ENCODE results near the gene DGKQ. TPM values are rescaled to one million over a fixed set of nuclear protein-coding genes. Genes with fewer than 3 reads are reported as not detected.

The DGKQ gene
- 10.9 and 11.5 TPM in 2 replicates for polyA plus RNA-seq (2012; rRNA removed)
- polyA plus RNA-seq (2012; cell fraction: cytosol; rRNA removed) = 3.3 and 6.8 TPM in 2 replicates
- polyA plus RNA-seq (2012; cell fraction: nucleus; rRNA removed) = 50.0 and 64.3 TPM in 2 replicates

- H3K36me3 ChIP-seq (replicated peaks in 1 of 2; ENCODE audit: control insufficient read depth in 1 of 2, insufficient read depth in 2 of 2, low read length in 1 of 2) = no peaks in the 10 kb centered on the region
- peaks cover 18% of the 10 kb centered on the region for H4K20me1 ChIP-seq (ENCODE audit: insufficient read depth)
- no peaks in the 10 kb centered on the region for H3K9me2 ChIP-seq
- H3K27me3 ChIP-seq (ENCODE audit: insufficient read depth) = no peaks in the 10 kb centered on the region
- DNase-seq = peak; percentile 100
- H2AFZ ChIP-seq (ENCODE audit: low read depth) = peak within 1 kb of the TSS; percentile 65; the same call in 1 of the 2 replicates
- peak within 1 kb of the TSS; percentile 80 to 85 for H3K4me3 ChIP-seq (ENCODE audit: low read depth in 2 of 2, low read length in 1 of 2)
- H3K27ac ChIP-seq (ENCODE audit: low read depth in 2 of 2, low read length in 1 of 2) = no peak within 1 kb of the TSS; a peak in 1 of 4 replicates
- peaks cover 7 to 18% of the 10 kb centered on the region in 2 experiments; a peak in 1 of 4 replicates for H3K4me1 ChIP-seq (ENCODE audit: control insufficient read depth in 1 of 2, insufficient read depth in 2 of 2, low read depth in 1 of 2, low read length in 1 of 2)
- H3K9me3 ChIP-seq = no peaks in the 10 kb centered on the region
- CTCF ChIA-PET = no interaction called here
- H3K4me2 ChIP-seq = peak within 1 kb of the TSS; percentile 99
- H3K9ac ChIP-seq = peak within 1 kb of the TSS; percentile 61; the same call in 1 of the 2 replicates
- H3K79me2 ChIP-seq (ENCODE audit: insufficient read depth) = peaks cover 18% of the 10 kb centered on the region; the same call in 1 of the 2 replicates
- POLR2A ChIA-PET = no interaction called here
- H3F3A ChIP-seq (replicated peaks; ENCODE audit: insufficient read depth) = no peaks in the 10 kb centered on the region
- TF ChIP-seq MXI1 (IDR thresholded peaks at IDR 0.05; ENCODE audit: low read depth, low read length) (peak; percentile 72), MAX (IDR thresholded peaks at IDR 0.05; ENCODE audit: low read depth) (peak; percentile 49; the same call in 1 of the 2 replicates), GATA2 (CRISPR knock-in tag; IDR thresholded peaks at IDR 0.05) (no peak), NRF1 (IDR thresholded peaks at IDR 0.05; ENCODE audit: low read depth, low read length) (peak; percentile 76), POLR2AphosphoS5 (IDR thresholded peaks at IDR 0.05; ENCODE audit: low read depth, low read length) (peak; percentile 62), USF2 (IDR thresholded peaks at IDR 0.05; ENCODE audit: borderline replicate concordance, low read depth, low read length) (no peak)
- 74% methylated on average over 6 of the region's 123 CpGs for WGBS (ENCODE audit: low lambda C conversion rate)
Observed at GRCh38 chr4:973431-974397, at the start of gene DGKQ. DGKQ (minus strand) TSS chr4:973569; CDS start chr4:973482, 87 bp downstream.

GRCh38 chr4:1022739-1023066, 49.3 kb upstream of the DGKQ start:
- Histone ChIP-seq H3K4me3 (ENCODE audit: low read depth in 2 of 2, low read length in 1 of 2) (no peak overlapping the region), H3K9me2 (no peaks in the 10 kb centered on the region), H3K9me3 (no peaks in the 10 kb centered on the region), H3K27me3 (ENCODE audit: insufficient read depth) (no peaks in the 10 kb centered on the region), H3K79me2 (ENCODE audit: insufficient read depth) (no peaks in the 10 kb centered on the region), H3K36me3 (replicated peaks in 1 of 2; ENCODE audit: control insufficient read depth in 1 of 2, insufficient read depth in 2 of 2, low read length in 1 of 2) (peaks cover 0 to 4% of the 10 kb centered on the region in 2 experiments), H2AFZ (ENCODE audit: low read depth) (no peak overlapping the region), H3K27ac (ENCODE audit: low read depth in 2 of 2, low read length in 1 of 2) (no peak overlapping the region), H3K4me1 (ENCODE audit: control insufficient read depth in 1 of 2, insufficient read depth in 2 of 2, low read depth in 1 of 2, low read length in 1 of 2) (no peaks in the 10 kb centered on the region; a peak in 1 of 4 replicates), H3K9ac (no peak overlapping the region), H4K20me1 (ENCODE audit: insufficient read depth) (peaks cover 8% of the 10 kb centered on the region; the same call in 1 of the 2 replicates), H3F3A (replicated peaks; ENCODE audit: insufficient read depth) (peaks cover 8% of the 10 kb centered on the region), H3K4me2 (no peak overlapping the region)
- DNase-seq = no peak
- CTCF ChIA-PET = no interaction called here
- POLR2A ChIA-PET = no interaction called here
- WGBS (ENCODE audit: low lambda C conversion rate) = 93% methylated on average over 13 of the region's 19 CpGs
- no peak for TF ChIP-seq POLR2AphosphoS5 (IDR thresholded peaks at IDR 0.05; ENCODE audit: low read depth, low read length)
- no peak for TF ChIP-seq USF1 (IDR thresholded peaks at IDR 0.05; ENCODE audit: borderline replicate concordance, low read depth)
- TF ChIP-seq RCOR1 (IDR thresholded peaks at IDR 0.05; ENCODE audit: low read length) = no peak
- no peak for TF ChIP-seq SMC3 (IDR thresholded peaks at IDR 0.05; ENCODE audit: low read depth, low read length)
- no peak for TF ChIP-seq MAX (IDR thresholded peaks at IDR 0.05; ENCODE audit: low read depth)
- TF ChIP-seq FOXJ3 (CRISPR knock-in tag; IDR thresholded peaks at IDR 0.05) = no peak
